NCI-H1105 (cell line): ENCODE measurements around the gene DGKZ.
A peak's percentile ranks its signal among the peaks of the same experiment; 100 is the strongest.

Source experiments
- DNase-seq: peaks from one replicate; lab custom pipeline; 2025; lab: John Stamatoyannopoulos, UW

DGKZ gene

DNA sequence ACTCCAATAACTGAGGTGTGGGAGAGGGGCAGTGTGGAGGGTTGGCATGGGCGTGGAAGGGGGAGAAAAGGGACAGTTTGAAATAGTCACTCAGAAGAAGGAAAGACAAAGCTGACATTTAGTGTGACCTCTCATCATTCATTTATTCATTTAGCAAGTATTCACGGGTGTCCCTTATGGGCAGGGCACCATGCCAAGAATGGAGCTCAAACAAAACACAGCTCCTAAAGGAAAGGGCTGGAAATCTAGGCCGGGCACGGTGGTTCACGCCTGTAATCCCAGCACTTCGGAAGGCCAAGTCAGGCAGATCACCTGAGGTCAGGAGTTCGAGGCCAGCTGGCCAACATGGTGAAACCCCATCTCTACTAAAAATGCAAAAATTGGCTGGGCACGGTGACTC, 19.4 kb upstream of the DGKZ start:
- DNase-seq, result no peak

- DNase-seq, result no peak
Observed at GRCh38 chr11:46330154-46330553, 17.1 kb upstream of the DGKZ start.

DNA sequence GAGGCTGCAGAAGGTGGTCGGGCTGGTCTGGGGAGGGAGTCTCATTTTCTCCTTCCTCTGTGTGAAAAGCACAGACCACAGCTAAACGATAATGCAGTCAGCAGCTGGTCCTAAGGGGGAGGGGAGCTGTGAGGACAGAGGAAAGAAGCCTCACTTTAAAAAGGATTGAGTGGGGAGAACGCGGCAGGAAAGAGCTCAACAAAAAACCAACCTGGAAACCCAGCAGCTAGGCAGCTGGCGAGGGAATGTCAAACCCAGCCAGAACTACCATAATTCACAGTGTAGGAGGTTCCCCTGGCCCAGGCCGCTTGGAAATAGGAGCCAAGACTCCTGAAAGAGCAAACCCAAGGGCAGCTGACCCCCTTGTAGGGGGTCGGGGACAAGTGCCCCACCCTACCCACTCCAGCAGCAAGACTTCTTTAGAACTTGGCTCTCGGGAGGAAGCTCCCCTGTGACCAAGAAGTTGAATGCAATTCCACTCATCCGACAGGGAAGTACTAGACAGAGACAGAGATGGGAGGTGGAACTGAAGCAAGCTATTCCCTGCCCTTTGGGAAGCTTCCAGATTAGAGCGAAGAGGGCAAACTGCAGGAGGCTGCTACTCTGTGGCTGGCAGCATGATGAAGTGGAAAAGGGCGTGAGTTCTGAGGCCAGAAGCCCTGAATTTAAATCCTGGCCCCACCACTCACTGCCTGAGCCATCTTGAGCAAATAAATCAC, 16.5 kb upstream of the DGKZ start:
- DNase-seq, result peak; percentile 49

- no peak for DNase-seq
Observed at GRCh38 chr11:46331282-46331984, 15.8 kb upstream of the DGKZ start.

GRCh38 chr11:46332093-46332567, 15.1 kb upstream of the DGKZ start:
- DNase-seq, result no peak

- DNase-seq, result peak; percentile 54
Observed at GRCh38 chr11:46332568-46333393, 14.5 kb upstream of the DGKZ start.

GRCh38 chr11:46333394-46333947, 13.8 kb upstream of the DGKZ start:
- DNase-seq, result peak; percentile 39

GRCh38 chr11:46334211-46334610, 13.1 kb upstream of the DGKZ start:
- DNase-seq, result no peak

GRCh38 chr11:46335271-46335670, 12.0 kb upstream of the DGKZ start:
- no peak for DNase-seq

GRCh38 chr11:46335890-46336562, 11.2 kb upstream of the DGKZ start:
- DNase-seq, result no peak

- DNase-seq, result no peak
Observed at GRCh38 chr11:46336563-46337180, 10.6 kb upstream of the DGKZ start.

GRCh38 chr11:46337626-46338345, 9.5 kb upstream of the DGKZ start:
- DNase-seq, result no peak

- DNase-seq, result no peak
Observed at GRCh38 chr11:46338636-46338987, 8.7 kb upstream of the DGKZ start.

GRCh38 chr11:46338988-46339666, 8.1 kb upstream of the DGKZ start:
- DNase-seq, result peak; percentile 80

DNA sequence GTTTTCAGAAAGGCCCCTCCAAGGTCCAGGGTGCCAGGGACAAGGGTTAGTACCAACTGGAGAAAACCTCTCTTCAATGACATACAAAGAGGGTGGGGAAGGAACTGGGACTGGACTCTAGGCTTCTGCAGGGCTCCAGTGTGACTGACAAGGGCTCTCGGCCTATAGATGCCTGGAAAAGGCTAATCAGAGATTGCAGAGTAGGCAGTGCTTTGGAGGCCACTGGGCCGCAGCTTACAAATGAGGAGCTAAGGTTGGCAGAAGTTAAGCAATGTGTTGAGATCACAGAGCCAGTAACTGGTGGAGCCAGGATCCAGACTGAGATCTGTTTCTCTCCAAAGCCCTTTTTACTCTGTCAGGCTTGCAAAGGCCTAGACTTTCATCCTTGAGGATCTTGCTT, 7.4 kb upstream of the DGKZ start:
- no peak for DNase-seq

DNA sequence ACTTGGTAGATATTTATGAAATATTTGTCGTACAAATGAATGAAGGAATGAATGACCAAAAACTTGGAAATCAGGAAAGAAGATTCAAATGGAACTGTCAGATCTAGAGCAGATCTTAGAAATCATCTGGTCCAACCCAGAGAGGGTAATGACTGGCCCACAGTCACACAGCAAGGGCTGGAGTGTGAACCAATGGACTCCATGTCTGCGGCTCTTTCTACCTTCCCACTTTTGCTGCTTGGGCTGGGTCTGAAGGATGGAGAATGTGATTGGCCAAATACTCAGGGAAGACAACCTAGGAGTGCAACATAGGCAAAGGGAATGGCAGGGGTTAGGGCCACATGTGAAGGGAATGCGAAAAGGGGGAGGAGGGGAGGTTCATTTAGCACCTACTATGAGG, 5.8 kb upstream of the DGKZ start:
- DNase-seq, result no peak

DNA sequence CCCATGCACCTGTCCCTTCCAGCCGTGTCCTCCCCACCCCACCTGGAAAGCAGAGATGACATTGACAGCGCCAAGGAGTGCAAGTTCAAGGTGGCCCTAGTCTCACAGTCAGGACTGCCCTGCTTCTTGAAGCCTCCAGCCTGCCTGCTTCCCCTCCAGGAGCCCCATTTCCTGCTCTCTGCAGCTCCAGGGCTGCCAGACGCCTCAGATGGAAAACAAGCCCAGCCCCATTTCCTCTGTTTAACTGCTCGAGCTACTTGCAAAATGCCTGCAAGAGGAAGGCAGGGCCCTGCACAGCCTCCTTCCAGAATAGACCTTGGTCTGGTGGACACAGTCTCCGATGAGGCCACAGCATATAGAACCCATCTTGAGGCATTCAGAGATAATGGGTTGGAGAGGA, 5.0 kb upstream of the DGKZ start:
- DNase-seq, result no peak

GRCh38 chr11:46343520-46343919, 3.7 kb upstream of the DGKZ start:
- no peak for DNase-seq

DNA sequence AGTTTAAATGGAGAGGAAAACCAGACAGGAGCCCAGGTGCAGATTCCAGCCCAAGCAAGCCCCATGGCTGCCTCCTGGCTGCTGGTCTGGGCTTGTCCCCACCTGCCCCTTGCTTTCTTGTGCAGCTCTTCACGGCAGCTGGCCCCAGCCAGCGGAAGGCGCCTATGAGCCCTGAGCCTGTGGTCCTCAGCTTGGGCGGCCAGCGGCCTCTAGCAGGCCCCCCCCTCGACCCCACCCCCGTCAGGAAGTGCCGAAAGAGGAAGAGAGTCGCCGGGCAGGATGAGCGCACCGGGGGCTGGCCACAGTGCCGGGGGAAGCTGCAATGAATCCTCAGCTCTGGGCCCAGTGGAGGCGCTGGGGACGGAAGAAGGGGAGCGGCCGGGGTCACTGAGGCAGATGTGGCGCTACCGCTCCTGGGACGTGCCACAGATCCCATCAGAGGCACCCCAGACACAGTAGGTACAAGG, 2.1 kb upstream of the DGKZ start:
- DNase-seq, result peak; percentile 89

DNA sequence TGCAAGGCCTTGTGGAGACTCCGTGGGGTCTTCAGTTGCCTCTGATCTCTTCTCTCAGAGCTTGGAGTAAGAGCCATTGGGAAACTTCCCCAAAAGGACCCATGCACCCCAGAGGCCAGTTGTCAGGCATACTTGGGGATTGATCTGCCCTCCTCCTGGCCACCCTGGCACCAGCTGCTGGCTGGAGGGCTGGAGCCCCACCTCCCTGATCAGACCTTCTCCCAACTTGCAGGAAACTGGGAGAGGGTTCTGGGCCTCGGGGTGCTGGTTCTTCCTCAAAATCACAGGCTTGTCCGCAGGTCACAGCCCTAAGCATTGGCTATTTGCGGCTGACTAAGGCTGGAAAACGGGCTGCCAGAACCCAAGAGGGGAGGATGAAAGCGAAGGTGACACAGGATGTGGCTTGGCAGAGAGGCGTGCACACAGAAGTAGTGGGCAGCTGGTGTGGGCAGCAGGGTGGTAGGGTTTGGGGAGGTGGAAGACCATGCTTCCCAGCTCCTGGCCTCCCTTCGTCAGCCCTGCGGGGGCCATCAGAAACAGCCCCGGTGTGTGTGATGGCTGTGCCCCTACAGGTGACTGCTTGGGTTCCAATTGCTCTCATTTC, 1.3 kb upstream of the DGKZ start:
- DNase-seq, result no peak
